Neural progenitor cell (in vitro differentiated cells): ENCODE data around the gene RUSC2. TPM values are rescaled to one million over a fixed set of nuclear protein-coding genes. Genes with fewer than 3 reads are reported as not detected.
A peak's percentile ranks its signal among the peaks of the same experiment; 100 is the strongest.
"Not testable (repeated sequence)": the region's sequence is repeated elsewhere in the genome, so short reads cannot be mapped to it uniquely, and the experiment has no call there.

Source experiments
- DNase-seq: peaks from one replicate; pipeline ENCODE4 v3.0.0-alpha.2; 2016; ENCODE audit warnings: low spot score
- H2AFZ ChIP-seq: fragments of 200-600 bp; sonication (generic); replicated peaks from 2 replicates; pipeline ENCODE4 v1.6.1; 2016; ENCODE audit warnings: antibody characterized with exemption
- H3F3A ChIP-seq: fragments of 200-600 bp; sonication (generic); 2 replicates; pipeline ENCODE4 v1.6.1; 2016; ENCODE audit warnings: antibody characterized with exemption, low read depth
- H3K27ac ChIP-seq: fragments of 200-600 bp; sonication (generic); 2 replicates; pipeline ENCODE4 v1.5.1; 2016; ENCODE audit warnings: mild to moderate bottlenecking
- H3K27me3 ChIP-seq: fragments of 200-600 bp; sonication (generic); 2 replicates; pipeline ENCODE4 v1.6.1; 2016; ENCODE audit warnings: mild to moderate bottlenecking, moderate library complexity
- H3K36me3 ChIP-seq: fragments of 200-600 bp; sonication (generic); 2 replicates; pipeline ENCODE4 v1.5.1; 2016
- H3K4me1 ChIP-seq: fragments of 200-600 bp; sonication (generic); 2 replicates; pipeline ENCODE4 v1.6.1; 2016; ENCODE audit warnings: mixed run types
- H3K4me2 ChIP-seq: fragments of 200-600 bp; sonication (generic); 2 replicates; pipeline ENCODE4 v1.6.1; 2016
- H3K4me3 ChIP-seq: fragments of 200-600 bp; sonication (generic); 2 replicates; pipeline ENCODE4 v1.5.1; 2016
- H3K79me2 ChIP-seq: fragments of 200-600 bp; sonication (generic); 2 replicates; pipeline ENCODE4 v1.6.1; 2016; ENCODE audit warnings: low read depth
- H3K9ac ChIP-seq: fragments of 200-600 bp; sonication (generic); 2 replicates; pipeline ENCODE4 v1.6.1; 2016
- H3K9me3 ChIP-seq: fragments of 200-600 bp; sonication (generic); 2 replicates; pipeline ENCODE4 v1.5.1; 2016; ENCODE audit warnings: low read depth
- H4K20me1 ChIP-seq: fragments of 200-600 bp; sonication (generic); 2 replicates; pipeline ENCODE4 v1.6.1; 2016; ENCODE audit warnings: low read depth
- H3K27ac Mint-ChIP-seq: 3 replicates; pipeline ENCODE4 v1.8.0; 2021; ENCODE audit warnings: mixed read lengths
- H3K27me3 Mint-ChIP-seq: 2 replicates; pipeline ENCODE4 v1.8.0; 2022; ENCODE audit warnings: low read depth, mild to moderate bottlenecking, inconsistent platforms, moderate library complexity, mixed read lengths; ENCODE audit not compliant: insufficient read depth
- H3K36me3 Mint-ChIP-seq: 3 replicates; pipeline ENCODE4 v1.8.0; 2021; ENCODE audit warnings: mixed read lengths
- H3K4me1 Mint-ChIP-seq: 3 replicates; pipeline ENCODE4 v1.8.0; 2021; ENCODE audit warnings: mixed read lengths
- H3K4me3 Mint-ChIP-seq: 3 replicates; pipeline ENCODE4 v1.8.0; 2021; ENCODE audit warnings: mild to moderate bottlenecking, moderate library complexity, mixed read lengths
- H3K9me3 Mint-ChIP-seq: 3 replicates; pipeline ENCODE4 v1.8.0; 2020; ENCODE audit warnings: mixed read lengths
- EZH2 ChIP-seq: fragments of 200-600 bp; sonication (generic); IDR thresholded peaks from 2 replicates; pipeline ENCODE4 v1.6.1; 2017; ENCODE audit warnings: antibody characterized with exemption, mild to moderate bottlenecking, moderate library complexity
- EZH2phosphoT487 ChIP-seq: fragments of 200-600 bp; sonication (generic); IDR thresholded peaks from 2 replicates; pipeline ENCODE4 v1.6.1; 2017; ENCODE audit warnings: antibody characterized with exemption
- total RNA-seq: library from RNA; depleted of rRNA; stranded (reverse); fragments of >200 nt; gene quantifications from 2 replicates; pipeline ENCODE4 v1.2.3, GENCODE V29; 2015; ENCODE audit warnings: low replicate concordance
- TF ChIP-seq, protein P1 (sequence below): fragments of 200-600 bp; sonication (generic); IDR thresholded peaks from 2 replicates; pipeline ENCODE4 v1.5.1; 2017; ENCODE audit warnings: antibody characterized with exemption, mild to moderate bottlenecking

The RUSC2 gene
- total RNA-seq, 1 donor from 2014 or later, result 3.5 TPM

GRCh38 chr9:35533398-35533797 is 43.5 kb downstream of the RUSC2 start:
- Histone ChIP-seq H3F3A (peaks cover 9% of the 10 kb centered on the region), H3K79me2 (no peaks in the 10 kb centered on the region), H2AFZ (no peak overlapping the region), H3K4me1 (peaks cover 13% of the 10 kb centered on the region), H4K20me1 (no peaks in the 10 kb centered on the region), H3K4me2 (no peak overlapping the region), H3K27ac (no peak overlapping the region), H3K36me3 (no peaks in the 10 kb centered on the region), H3K4me3 (no peak overlapping the region), H3K27me3 (no peaks in the 10 kb centered on the region), H3K9ac (no peak overlapping the region), H3K9me3 (no peaks in the 10 kb centered on the region)
- Mint-ChIP-seq H3K36me3 (no peaks in the 10 kb centered on the region), H3K4me1 (peaks cover 21% of the 10 kb centered on the region), H3K27me3 (no peaks in the 10 kb centered on the region), H3K9me3 (peaks cover 2% of the 10 kb centered on the region), H3K27ac (no peak overlapping the region), H3K4me3 (no peak overlapping the region)
- no peak for DNase-seq
- TF ChIP-seq EZH2phosphoT487 (no peak), EZH2 (no peak)
- TF ChIP-seq, protein P1, sequence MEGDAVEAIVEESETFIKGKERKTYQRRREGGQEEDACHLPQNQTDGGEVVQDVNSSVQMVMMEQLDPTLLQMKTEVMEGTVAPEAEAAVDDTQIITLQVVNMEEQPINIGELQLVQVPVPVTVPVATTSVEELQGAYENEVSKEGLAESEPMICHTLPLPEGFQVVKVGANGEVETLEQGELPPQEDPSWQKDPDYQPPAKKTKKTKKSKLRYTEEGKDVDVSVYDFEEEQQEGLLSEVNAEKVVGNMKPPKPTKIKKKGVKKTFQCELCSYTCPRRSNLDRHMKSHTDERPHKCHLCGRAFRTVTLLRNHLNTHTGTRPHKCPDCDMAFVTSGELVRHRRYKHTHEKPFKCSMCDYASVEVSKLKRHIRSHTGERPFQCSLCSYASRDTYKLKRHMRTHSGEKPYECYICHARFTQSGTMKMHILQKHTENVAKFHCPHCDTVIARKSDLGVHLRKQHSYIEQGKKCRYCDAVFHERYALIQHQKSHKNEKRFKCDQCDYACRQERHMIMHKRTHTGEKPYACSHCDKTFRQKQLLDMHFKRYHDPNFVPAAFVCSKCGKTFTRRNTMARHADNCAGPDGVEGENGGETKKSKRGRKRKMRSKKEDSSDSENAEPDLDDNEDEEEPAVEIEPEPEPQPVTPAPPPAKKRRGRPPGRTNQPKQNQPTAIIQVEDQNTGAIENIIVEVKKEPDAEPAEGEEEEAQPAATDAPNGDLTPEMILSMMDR, result no peak

- H3K36me3 Mint-ChIP-seq, DNase-seq, H3K79me2 ChIP-seq, H3K27me3 ChIP-seq, H3K4me3 ChIP-seq, H3K36me3 ChIP-seq, H3K4me2 ChIP-seq, H2AFZ ChIP-seq, H3K27ac Mint-ChIP-seq, H3K9ac ChIP-seq, H3K9me3 Mint-ChIP-seq, H3K27ac ChIP-seq, H3K9me3 ChIP-seq, H4K20me1 ChIP-seq, H3K27me3 Mint-ChIP-seq, H3K4me3 Mint-ChIP-seq: not testable (repeated sequence)
- peaks cover 20% of the 10 kb centered on the region for H3F3A ChIP-seq
- H3K4me1 Mint-ChIP-seq, result peaks cover 33% of the 10 kb centered on the region
- H3K4me1 ChIP-seq, result peaks cover 19% of the 10 kb centered on the region
Measured at GRCh38 chr9:35534921-35535320, 45.0 kb downstream of the RUSC2 start.

DNA sequence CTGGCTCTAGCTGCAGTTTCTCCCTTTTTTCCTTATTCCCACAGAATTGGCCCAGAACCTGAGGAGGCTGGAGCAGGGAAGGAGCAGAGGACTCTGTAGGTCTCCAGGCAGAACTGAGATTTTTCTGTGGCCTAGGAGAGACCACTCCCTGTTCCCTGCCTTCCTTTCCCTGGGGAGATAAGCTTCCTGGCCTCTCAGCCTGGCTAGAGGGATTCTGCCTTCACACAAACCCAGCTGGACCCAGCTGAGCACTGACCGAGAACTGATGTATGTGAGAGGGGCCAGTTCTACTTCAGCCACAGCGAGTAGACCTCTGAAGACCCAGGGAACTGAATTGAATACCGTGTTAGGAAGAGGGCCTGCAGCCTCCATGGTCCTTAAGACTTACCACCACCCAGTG is 48.0 kb downstream of the RUSC2 start:
- Mint-ChIP-seq H3K4me1 (peaks cover 40% of the 10 kb centered on the region), H3K27ac (peak overlapping the region; percentile 98), H3K36me3 (no peaks in the 10 kb centered on the region), H3K27me3 (no peaks in the 10 kb centered on the region), H3K9me3 (no peaks in the 10 kb centered on the region), H3K4me3 (peak overlapping the region; percentile 92)
- H3F3A ChIP-seq, result peaks cover 25% of the 10 kb centered on the region
- H3K4me3 ChIP-seq, result peak overlapping the region; percentile 48
- no peaks in the 10 kb centered on the region for H3K36me3 ChIP-seq
- peak overlapping the region; percentile 26 for H3K27ac ChIP-seq
- peak; percentile 20 for DNase-seq
- H3K9me3 ChIP-seq, result no peaks in the 10 kb centered on the region
- H3K4me2 ChIP-seq, result peak overlapping the region; percentile 75
- no peak for TF ChIP-seq EZH2phosphoT487
- TF ChIP-seq EZH2, result no peak
- TF ChIP-seq, protein P1, result no peak
- H3K4me1 ChIP-seq, result peaks cover 19% of the 10 kb centered on the region
- H2AFZ ChIP-seq, result no peak overlapping the region
- no peaks in the 10 kb centered on the region for H3K79me2 ChIP-seq
- no peaks in the 10 kb centered on the region for H3K27me3 ChIP-seq
- no peak overlapping the region for H3K9ac ChIP-seq
- H4K20me1 ChIP-seq, result no peaks in the 10 kb centered on the region

DNA sequence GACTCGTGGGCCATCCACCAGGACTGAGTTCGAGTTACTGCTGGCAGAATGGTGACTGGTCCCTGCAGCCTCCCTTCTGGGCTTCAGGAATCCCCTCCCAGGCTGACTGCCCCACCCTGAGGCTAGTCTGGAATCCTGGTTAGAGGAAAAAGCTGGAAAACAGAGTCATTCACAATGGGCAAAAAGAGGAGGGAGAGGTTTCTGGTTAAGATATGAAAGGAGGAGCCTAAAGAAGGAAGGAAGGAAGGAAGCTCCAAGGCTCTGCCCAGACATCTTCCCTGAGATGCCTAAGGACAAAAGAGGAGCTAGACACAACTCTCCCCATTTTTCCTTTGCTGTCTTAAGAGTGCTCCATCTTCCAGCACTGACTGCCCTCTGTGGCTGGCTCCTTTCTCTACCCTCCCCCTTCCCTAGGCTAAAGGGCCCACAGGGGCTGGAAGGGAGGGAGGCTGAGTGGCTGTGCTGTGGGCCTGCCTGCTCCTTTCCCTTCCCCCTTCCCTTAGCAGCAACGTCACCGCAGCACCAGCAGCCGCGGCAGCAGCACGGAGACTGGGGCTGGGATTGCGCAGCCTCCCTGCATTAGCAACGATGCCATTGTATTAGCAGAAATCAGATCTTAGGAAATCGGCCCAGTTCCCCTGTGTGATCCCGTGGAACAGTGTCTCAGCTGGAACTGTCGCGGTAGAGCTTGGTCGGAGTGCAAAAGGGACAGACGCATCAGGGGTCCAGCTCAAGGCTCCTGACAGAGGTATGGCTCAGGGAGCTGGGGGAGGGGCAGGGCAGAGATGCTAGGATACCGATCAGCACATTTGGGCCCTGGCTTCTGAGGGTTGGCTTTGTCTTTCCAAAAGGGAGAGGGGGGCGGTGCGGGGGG is 48.7 kb downstream of the RUSC2 start:
- no peak overlapping the region for H3K9ac ChIP-seq
- TF ChIP-seq EZH2 (no peak), EZH2phosphoT487 (no peak)
- TF ChIP-seq, protein P1, result no peak
- peaks cover 19% of the 10 kb centered on the region for H3K4me1 ChIP-seq
- no peaks in the 10 kb centered on the region for H4K20me1 ChIP-seq
- no peaks in the 10 kb centered on the region for H3K27me3 ChIP-seq
- no peaks in the 10 kb centered on the region for H3K36me3 ChIP-seq
- peak overlapping the region; percentile 75 for H3K4me2 ChIP-seq
- no peaks in the 10 kb centered on the region for H3K79me2 ChIP-seq
- DNase-seq, result peak; percentile 76
- peak overlapping the region; percentile 63 for H2AFZ ChIP-seq
- H3K27ac ChIP-seq, result peak overlapping the region; percentile 26
- H3K27me3 Mint-ChIP-seq, result no peaks in the 10 kb centered on the region
- no peaks in the 10 kb centered on the region for H3K9me3 Mint-ChIP-seq
- H3K36me3 Mint-ChIP-seq, result no peaks in the 10 kb centered on the region
- H3F3A ChIP-seq, result peaks cover 25% of the 10 kb centered on the region
- H3K9me3 ChIP-seq, result no peaks in the 10 kb centered on the region
- H3K4me3 ChIP-seq, result peak overlapping the region; percentile 48
- H3K4me1 Mint-ChIP-seq, result peaks cover 40% of the 10 kb centered on the region
- H3K4me3 Mint-ChIP-seq, result peak overlapping the region; percentile 92
- peak overlapping the region; percentile 98 for H3K27ac Mint-ChIP-seq
